ENCODE results near the gene ADCY2. TPM values are rescaled to one million over a fixed set of nuclear protein-coding genes. Genes with fewer than 3 reads are reported as not detected.
A peak's percentile ranks its signal among the peaks of the same experiment; 100 is the strongest.

ADCY2 gene
- total and polyA plus RNA-seq, 9 of the 15 experiments (the other 6 are each of a cell fraction or from before 2014, with no cell fraction given), result 0.01 to 0.15 (median 0.03) TPM; not detected in 5

DNA sequence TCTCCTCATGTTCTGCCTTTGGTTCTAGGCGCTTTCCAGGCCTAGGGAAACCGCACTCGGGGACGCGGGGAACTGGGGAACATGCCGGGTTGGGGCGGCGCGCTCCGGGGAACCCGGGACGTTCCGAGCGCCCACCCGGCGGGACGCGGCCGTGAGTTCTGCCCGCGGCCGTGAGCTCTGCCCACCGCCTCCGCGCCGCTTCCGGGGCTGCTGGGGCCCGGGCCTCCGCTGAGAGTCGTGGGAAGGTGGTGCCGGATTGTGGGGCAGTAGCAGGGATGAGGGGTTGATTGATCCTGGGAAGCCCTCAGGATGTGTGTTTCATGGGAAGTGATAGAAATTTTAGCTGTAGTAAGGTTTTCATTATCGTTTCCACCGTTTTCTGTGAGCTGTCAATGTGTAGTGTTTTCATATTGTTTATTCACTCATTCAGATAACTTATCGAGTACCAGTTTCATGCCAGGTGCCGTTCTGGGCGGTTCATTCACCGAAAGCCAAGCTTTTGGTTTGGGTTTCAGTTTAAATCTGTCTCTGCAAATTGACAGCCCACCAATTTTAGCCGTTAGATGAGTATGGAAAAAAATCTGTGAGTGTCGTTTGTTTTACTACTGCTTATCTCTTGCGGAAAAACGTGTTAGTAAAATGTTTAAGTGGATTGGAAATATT, 473.7 kb downstream of the ADCY2 start:
- Histone ChIP-seq H4K20me1 (replicated peaks; ENCODE audit: control insufficient read depth, insufficient read depth, low read length) (peaks cover 16% of the 10 kb centered on the region), H3K9me1 (ENCODE audit: control insufficient read depth, insufficient read depth, low read length) (peaks cover 3% of the 10 kb centered on the region), H2AFZ (ENCODE audit: low read depth, low read length) (peak overlapping the region; percentile 87), H3K4me2 (ENCODE audit: insufficient read depth, low read length) (peak overlapping the region; percentile 95), H3K27me3 (ENCODE audit: control insufficient read depth in 2 of 2, insufficient read depth in 2 of 2, low read length in 2 of 2) (no peaks in the 10 kb centered on the region), H3K9me3 (replicated peaks; ENCODE audit: control insufficient read depth, insufficient read depth, low read depth, low read length) (no peaks in the 10 kb centered on the region), H3K36me3 (ENCODE audit: control insufficient read depth, insufficient read depth, low read length) (peaks cover 71% of the 10 kb centered on the region), H3K79me2 (ENCODE audit: control insufficient read depth, insufficient read depth, low read length) (peaks cover 94% of the 10 kb centered on the region), H3K4me3 (peak overlapping the region; percentile 93), H3K27ac (ENCODE audit: extremely low read depth, low read depth, low read length) (peak overlapping the region; percentile 77), H3K4me1 (replicated peaks in 1 of 2; ENCODE audit: control insufficient read depth in 2 of 2, insufficient read depth in 2 of 2, low read length in 2 of 2) (peaks cover 6 to 20% of the 10 kb centered on the region in 2 experiments; a peak in 4 of 5 replicates), H3K9ac (ENCODE audit: insufficient read depth in 1 of 2, low read depth in 2 of 2, low read length in 2 of 2) (peak overlapping the region; percentile 83 to 96)
- ATAC-seq (peak; percentile 70), DNase-seq (ENCODE audit: extremely low read depth in 1 of 4, low spot score in 3 of 4) (peak in 2 of 4 experiments; percentile 37 to 38), FAIRE-seq (no peak)
- WGBS (ENCODE audit: insufficient coverage, low coverage, missing lambda C conversion rate), result under 1% methylated on average over 40 of the region's 41 CpGs
- intact Hi-C loops (cut with micrococcal nuclease), result no loop called here
- BruUV-seq (replicated peaks), result no TSS peak
- POLR2A ChIA-PET, result interaction anchor here (0.8 to 2.2 kb wide), 3 partner anchors 10 to 41 kb away, joined by 3 to 11 read pairs (median 4); no protein-coding TSS in a partner anchor
- in situ Hi-C loops (cut with MboI), result no loop called here
- CTCF ChIA-PET (ENCODE audit: low intra/inter-chr PET ratio), result no interaction called here
- TF ChIP-seq ZNF212 (CRISPR knock-in tag; IDR thresholded peaks at IDR 0.05) (no peak), NCOA2 (IDR thresholded peaks at IDR 0.05; ENCODE audit: partially characterized antibody in 2 of 2) (no peak), BRD4 (IDR thresholded peaks at IDR 0.05) (no peak), PTBP1 (IDR thresholded peaks at IDR 0.05; ENCODE audit: low read depth, low read length) (no peak), ZFX (CRISPR knock-in tag; IDR thresholded peaks at IDR 0.05) (peak; percentile 26; the same call in 1 of the 2 replicates), ELF1 (tag; IDR thresholded peaks at IDR 0.05) (0 out of 2 replicates have a peak, but pooled peaks have one; percentile 10), ZNF445 (CRISPR knock-in tag; IDR thresholded peaks at IDR 0.05; ENCODE audit: low read depth) (no peak), UBTF (IDR thresholded peaks at IDR 0.05; ENCODE audit: borderline replicate concordance in 1 of 2, low read depth in 2 of 2, low read length in 2 of 2) (peak; percentile 40 to 70; a peak in 3 of 4 replicates), RBM14 (IDR thresholded peaks at IDR 0.05; ENCODE audit: borderline replicate concordance, insufficient read depth, low read depth, low read length) (0 out of 2 replicates have a peak, but pooled peaks have one; percentile 58)
- TF ChIP-seq, protein P1, sequence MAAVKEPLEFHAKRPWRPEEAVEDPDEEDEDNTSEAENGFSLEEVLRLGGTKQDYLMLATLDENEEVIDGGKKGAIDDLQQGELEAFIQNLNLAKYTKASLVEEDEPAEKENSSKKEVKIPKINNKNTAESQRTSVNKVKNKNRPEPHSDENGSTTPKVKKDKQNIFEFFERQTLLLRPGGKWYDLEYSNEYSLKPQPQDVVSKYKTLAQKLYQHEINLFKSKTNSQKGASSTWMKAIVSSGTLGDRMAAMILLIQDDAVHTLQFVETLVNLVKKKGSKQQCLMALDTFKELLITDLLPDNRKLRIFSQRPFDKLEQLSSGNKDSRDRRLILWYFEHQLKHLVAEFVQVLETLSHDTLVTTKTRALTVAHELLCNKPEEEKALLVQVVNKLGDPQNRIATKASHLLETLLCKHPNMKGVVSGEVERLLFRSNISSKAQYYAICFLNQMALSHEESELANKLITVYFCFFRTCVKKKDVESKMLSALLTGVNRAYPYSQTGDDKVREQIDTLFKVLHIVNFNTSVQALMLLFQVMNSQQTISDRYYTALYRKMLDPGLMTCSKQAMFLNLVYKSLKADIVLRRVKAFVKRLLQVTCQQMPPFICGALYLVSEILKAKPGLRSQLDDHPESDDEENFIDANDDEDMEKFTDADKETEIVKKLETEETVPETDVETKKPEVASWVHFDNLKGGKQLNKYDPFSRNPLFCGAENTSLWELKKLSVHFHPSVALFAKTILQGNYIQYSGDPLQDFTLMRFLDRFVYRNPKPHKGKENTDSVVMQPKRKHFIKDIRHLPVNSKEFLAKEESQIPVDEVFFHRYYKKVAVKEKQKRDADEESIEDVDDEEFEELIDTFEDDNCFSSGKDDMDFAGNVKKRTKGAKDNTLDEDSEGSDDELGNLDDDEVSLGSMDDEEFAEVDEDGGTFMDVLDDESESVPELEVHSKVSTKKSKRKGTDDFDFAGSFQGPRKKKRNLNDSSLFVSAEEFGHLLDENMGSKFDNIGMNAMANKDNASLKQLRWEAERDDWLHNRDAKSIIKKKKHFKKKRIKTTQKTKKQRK (IDR thresholded peaks at IDR 0.05; ENCODE audit: borderline replicate concordance, low read depth, low read length), result no peak

Measured in K562 (cell line).